HCT116 (cell line): ENCODE results near the gene MRPS33. TPM values are rescaled to one million over a fixed set of nuclear protein-coding genes. Genes with fewer than 3 reads are reported as not detected.

ENCODE experiments used
- ATAC-seq: fragments of 200-7000 bp; cut with Tn5 transposase; 2 replicates; pipeline ENCODE4 v1.9.1; 2020; ENCODE audit warnings: mild to moderate bottlenecking, moderate library complexity
- BruUV-seq: library from RNA; stranded (reverse); fragments of 400-500 nt; replicated peaks from 2 replicates; lab custom pipeline; 2021; lab: Mats Ljungman, UMichigan
- CTCF ChIA-PET: fragments of 300-600 bp; sonication (Branson Sonifier 250); formaldehyde crosslinking; loops from one replicate; lab custom pipeline; 2021; ENCODE audit warnings: antibody characterized with exemption; lab: Charles Lee
- POLR2A ChIA-PET: fragments of 300-600, 350-600 bp; sonication (Branson Sonifier 250); formaldehyde crosslinking; loops from one replicate; lab custom pipeline; 2021; ENCODE audit warnings: antibody characterized with exemption; lab: Charles Lee
- RAD21 ChIA-PET, 2 experiments: fragments of 300-600 bp; sonication (Branson Sonifier 250); formaldehyde crosslinking; loops; one replicate each; lab custom pipeline; 2023; ENCODE audit warnings: low total read pairs in 2 of 2; ENCODE audit not compliant: uncharacterized antibody in 2 of 2, unreplicated experiment in 2 of 2, low non-redundant PET in 1 of 2; lab: Charles Lee
- DNase-seq: peaks from one replicate; pipeline ENCODE4 v3.0.0-alpha.2; 2010; ENCODE audit warnings: low read depth, low spot score
- H2AFZ ChIP-seq: fragments of 200-600 bp; shearing (Covaris generic), sonication (generic); 2 replicates; pipeline ENCODE4 v1.6.1; 2017; ENCODE audit warnings: low read depth, mixed run types, mixed read lengths, antibody characterized with exemption, low read length; ENCODE audit not compliant: poor library complexity, severe bottlenecking
- H3K27ac ChIP-seq: 2 replicates; pipeline ENCODE4 v1.5.1; 2012; ENCODE audit warnings: low read depth, low read length
- H3K27me3 ChIP-seq: fragments of 200-600 bp; sonication (generic); 2 replicates; pipeline ENCODE4 v1.6.1; 2016; ENCODE audit warnings: mixed run types, low read length, mixed read lengths; ENCODE audit not compliant: insufficient read depth
- H3K36me3 ChIP-seq, 2 experiments: fragments of 200-500 bp in 1 of 2; fragments of 200-600 bp in 1 of 2; sonication (Bioruptor generic) in 1 of 2; sonication (generic) in 1 of 2; 2 replicates each; pipeline versions ENCODE4 v1.5.1 to v1.6.1; 2014 to 2016; ENCODE audit warnings: low read length in 2 of 2, inconsistent platforms in 1 of 2, mixed read lengths in 1 of 2, mixed run types in 1 of 2; ENCODE audit not compliant: insufficient read depth in 2 of 2, control insufficient read depth in 1 of 2
- H3K4me1 ChIP-seq, 2 experiments: fragments of 200-600 bp in 1 of 2; sonication (generic) in 1 of 2; 2 replicates each; pipeline versions ENCODE4 v1.5.1 to v1.6.1; 2012 to 2017; ENCODE audit warnings: low read length in 2 of 2, inconsistent platforms in 1 of 2, mild to moderate bottlenecking in 1 of 2, mixed read lengths in 1 of 2, mixed run types in 1 of 2, moderate library complexity in 1 of 2; ENCODE audit not compliant: insufficient read depth in 2 of 2, control insufficient read depth in 1 of 2
- H3K4me2 ChIP-seq: fragments of 200-600 bp; sonication (generic); 2 replicates; pipeline ENCODE4 v1.6.1; 2017; ENCODE audit warnings: mixed run types, low read length, mixed read lengths
- H3K4me3 ChIP-seq, 2 experiments: fragments of 200-600 bp in 1 of 2; sonication (generic) in 1 of 2; replicated peaks in 1 of 2; 2 replicates each; pipeline ENCODE4 v1.5.1; 2011 to 2016; ENCODE audit warnings: low read length in 2 of 2, control low read depth in 1 of 2, low read depth in 1 of 2, mild to moderate bottlenecking in 1 of 2, mixed read lengths in 1 of 2, mixed run types in 1 of 2
- H3K79me2 ChIP-seq: fragments of 200-600 bp; sonication (generic); 2 replicates; pipeline ENCODE4 v1.6.1; 2017; ENCODE audit warnings: mild to moderate bottlenecking, mixed run types, low read length, moderate library complexity, mixed read lengths; ENCODE audit not compliant: insufficient read depth
- H3K9ac ChIP-seq: fragments of 200-600 bp; sonication (generic); 2 replicates; pipeline ENCODE4 v1.6.1; 2016; ENCODE audit warnings: low read length, mixed read lengths
- H3K9me2 ChIP-seq: fragments of 200-600 bp; sonication (generic), shearing (Covaris generic); 2 replicates; pipeline ENCODE4 v1.6.1; 2017; ENCODE audit warnings: mixed run types, mild to moderate bottlenecking, moderate library complexity; ENCODE audit not compliant: insufficient read depth
- H3K9me3 ChIP-seq, 2 experiments: fragments of 200-500 bp in 1 of 2; fragments of 200-600 bp in 1 of 2; sonication (Bioruptor generic) in 1 of 2; sonication (generic) in 1 of 2; 2 replicates each; pipeline ENCODE4 v1.6.1; 2014 to 2017; ENCODE audit warnings: low read length in 2 of 2, mixed read lengths in 2 of 2, inconsistent platforms in 1 of 2, low read depth in 1 of 2, mild to moderate bottlenecking in 1 of 2, mixed run types in 1 of 2, moderate library complexity in 1 of 2; ENCODE audit not compliant: control insufficient read depth in 1 of 2, insufficient read depth in 1 of 2
- H4K20me1 ChIP-seq: fragments of 200-600 bp; sonication (generic), shearing (Covaris generic); 2 replicates; pipeline ENCODE4 v1.6.1; 2017; ENCODE audit warnings: mixed run types, mild to moderate bottlenecking, moderate library complexity; ENCODE audit not compliant: insufficient read depth
- EGR1 ChIP-seq: IDR thresholded peaks from 2 replicates; pipeline ENCODE4 v1.6.1; 2012; ENCODE audit warnings: low read depth
- ELF1 ChIP-seq: IDR thresholded peaks from 2 replicates; pipeline ENCODE4 v1.6.1; 2012; ENCODE audit warnings: low read depth, borderline replicate concordance
- EZH2phosphoT487 ChIP-seq: fragments of 200-600 bp; IDR thresholded peaks from 2 replicates; pipeline ENCODE4 v1.6.1; 2018; ENCODE audit warnings: antibody characterized with exemption, borderline replicate concordance
- POLR2A ChIP-seq: IDR thresholded peaks from 2 replicates; pipeline ENCODE4 v1.7.0; 2011; ENCODE audit warnings: borderline replicate concordance; ENCODE audit not compliant: insufficient read depth, insufficient read length; ENCODE audit errors: extremely low read depth
- POLR2AphosphoS5 ChIP-seq: IDR thresholded peaks from 2 replicates; pipeline ENCODE4 v1.6.1; 2011; ENCODE audit warnings: mild to moderate bottlenecking, low read depth, low read length, moderate library complexity
- RAD21 ChIP-seq: IDR thresholded peaks from 2 replicates; pipeline ENCODE4 v1.6.1; 2012; ENCODE audit warnings: low read depth, mild to moderate bottlenecking
- SP1 ChIP-seq: IDR thresholded peaks from 2 replicates; pipeline ENCODE4 v1.6.1; 2012; ENCODE audit warnings: low read depth
- SRF ChIP-seq: IDR thresholded peaks from 2 replicates; pipeline ENCODE4 v1.6.1; 2012; ENCODE audit warnings: low read depth
- YY1 ChIP-seq: IDR thresholded peaks from 2 replicates; pipeline ENCODE4 v1.6.1; 2011; ENCODE audit warnings: low read length, low read depth, moderate library complexity, mild to moderate bottlenecking; ENCODE audit not compliant: insufficient replicate concordance; ENCODE audit errors: extremely low read depth
- ZFX ChIP-seq: fragments of 450-650 bp; IDR thresholded peaks from 2 replicates; pipeline ENCODE4 v1.6.1; 2017
- ZNF274 ChIP-seq: fragments of 200-500 bp; sonication (Bioruptor generic); IDR thresholded peaks from 2 replicates; pipeline ENCODE4 v1.6.1; 2014; ENCODE audit warnings: mild to moderate bottlenecking, low read depth, low read length, inconsistent platforms
- intact Hi-C: fragments of 100-400 bp; cut with micrococcal nuclease; formaldehyde crosslinking; loops from 2 replicates; pipeline ENCODE4 v1.10.0; 2022
- total RNA-seq: library from RNA; stranded (reverse); gene quantifications from one replicate; pipeline ENCODE4 v1.2.1, GENCODE V29; 2021; ENCODE audit not compliant: unreplicated experiment
- TF ChIP-seq, protein P1 (sequence below): IDR thresholded peaks from 2 replicates; pipeline ENCODE4 v1.6.1; 2012; ENCODE audit warnings: low read depth
- TF ChIP-seq, protein P2 (sequence below): IDR thresholded peaks from 2 replicates; pipeline ENCODE4 v1.6.1; 2012
- TF ChIP-seq, protein P3 (sequence below): IDR thresholded peaks from 2 replicates; pipeline ENCODE4 v1.6.1; 2012
- TF ChIP-seq, protein P4 (sequence below), 3 experiments: fragments of 200-600 bp in 1 of 3; sonication (generic) in 1 of 3; IDR thresholded peaks in 2 of 3; conservative IDR thresholded peaks in 1 of 3; 2 replicates each; pipeline ENCODE4 v1.5.1; 2012 to 2017; ENCODE audit warnings: low read depth in 2 of 3, low read length in 2 of 3, antibody characterized with exemption in 1 of 3, borderline replicate concordance in 1 of 3, control low read depth in 1 of 3, mild to moderate bottlenecking in 1 of 3, mixed read lengths in 1 of 3, mixed run types in 1 of 3, moderate library complexity in 1 of 3; ENCODE audit not compliant: insufficient read depth in 1 of 3

Gene MRPS33
- total RNA-seq, 1 experiment from 2014 or later: 77.3 TPM

DNA sequence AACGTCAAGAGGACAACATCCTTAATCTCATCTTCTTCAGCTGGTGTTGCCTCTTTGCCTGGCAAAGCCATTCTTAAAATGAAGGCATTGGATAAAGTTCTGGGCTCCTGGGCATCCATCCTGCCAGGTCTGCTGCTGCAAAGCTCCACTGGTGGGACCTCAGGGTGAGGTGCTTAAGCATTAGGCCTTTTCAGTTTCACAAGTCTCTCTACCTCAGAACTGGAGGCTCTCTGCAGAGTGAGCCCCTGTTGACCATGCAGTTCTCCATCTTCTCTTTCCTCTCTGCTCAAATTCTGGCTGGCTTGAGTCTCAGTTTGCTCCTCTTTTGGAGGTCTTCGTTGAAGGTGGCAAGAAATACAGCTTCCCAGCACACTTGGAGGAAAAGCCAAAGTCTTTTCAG is 47.3 kb downstream of the MRPS33 start:
- H3K36me3 ChIP-seq: no peaks in the 10 kb centered on the region
- ChIA-PET POLR2A (no interaction called here), RAD21 (no interaction called here)
- no peak for DNase-seq
- intact Hi-C loops: no loop called here
- no peaks in the 10 kb centered on the region for H3K4me1 ChIP-seq
- no peaks in the 10 kb centered on the region for H3K9me3 ChIP-seq
- no peak for ATAC-seq
- no peak overlapping the region for H3K4me2 ChIP-seq
- no peaks in the 10 kb centered on the region for H3K79me2 ChIP-seq
- no peak overlapping the region for H3K4me3 ChIP-seq
- TF ChIP-seq ELF1 (no peak), ZFX (no peak), POLR2AphosphoS5 (no peak), EGR1 (no peak), POLR2A (no peak), YY1 (no peak), ZNF274 (no peak), RAD21 (no peak), EZH2phosphoT487 (no peak), SP1 (no peak), SRF (no peak)
- TF ChIP-seq, protein P1, sequence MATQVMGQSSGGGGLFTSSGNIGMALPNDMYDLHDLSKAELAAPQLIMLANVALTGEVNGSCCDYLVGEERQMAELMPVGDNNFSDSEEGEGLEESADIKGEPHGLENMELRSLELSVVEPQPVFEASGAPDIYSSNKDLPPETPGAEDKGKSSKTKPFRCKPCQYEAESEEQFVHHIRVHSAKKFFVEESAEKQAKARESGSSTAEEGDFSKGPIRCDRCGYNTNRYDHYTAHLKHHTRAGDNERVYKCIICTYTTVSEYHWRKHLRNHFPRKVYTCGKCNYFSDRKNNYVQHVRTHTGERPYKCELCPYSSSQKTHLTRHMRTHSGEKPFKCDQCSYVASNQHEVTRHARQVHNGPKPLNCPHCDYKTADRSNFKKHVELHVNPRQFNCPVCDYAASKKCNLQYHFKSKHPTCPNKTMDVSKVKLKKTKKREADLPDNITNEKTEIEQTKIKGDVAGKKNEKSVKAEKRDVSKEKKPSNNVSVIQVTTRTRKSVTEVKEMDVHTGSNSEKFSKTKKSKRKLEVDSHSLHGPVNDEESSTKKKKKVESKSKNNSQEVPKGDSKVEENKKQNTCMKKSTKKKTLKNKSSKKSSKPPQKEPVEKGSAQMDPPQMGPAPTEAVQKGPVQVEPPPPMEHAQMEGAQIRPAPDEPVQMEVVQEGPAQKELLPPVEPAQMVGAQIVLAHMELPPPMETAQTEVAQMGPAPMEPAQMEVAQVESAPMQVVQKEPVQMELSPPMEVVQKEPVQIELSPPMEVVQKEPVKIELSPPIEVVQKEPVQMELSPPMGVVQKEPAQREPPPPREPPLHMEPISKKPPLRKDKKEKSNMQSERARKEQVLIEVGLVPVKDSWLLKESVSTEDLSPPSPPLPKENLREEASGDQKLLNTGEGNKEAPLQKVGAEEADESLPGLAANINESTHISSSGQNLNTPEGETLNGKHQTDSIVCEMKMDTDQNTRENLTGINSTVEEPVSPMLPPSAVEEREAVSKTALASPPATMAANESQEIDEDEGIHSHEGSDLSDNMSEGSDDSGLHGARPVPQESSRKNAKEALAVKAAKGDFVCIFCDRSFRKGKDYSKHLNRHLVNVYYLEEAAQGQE: no peak
- TF ChIP-seq, protein P2, sequence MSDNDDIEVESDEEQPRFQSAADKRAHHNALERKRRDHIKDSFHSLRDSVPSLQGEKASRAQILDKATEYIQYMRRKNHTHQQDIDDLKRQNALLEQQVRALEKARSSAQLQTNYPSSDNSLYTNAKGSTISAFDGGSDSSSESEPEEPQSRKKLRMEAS: no peak
- TF ChIP-seq, protein P3, sequence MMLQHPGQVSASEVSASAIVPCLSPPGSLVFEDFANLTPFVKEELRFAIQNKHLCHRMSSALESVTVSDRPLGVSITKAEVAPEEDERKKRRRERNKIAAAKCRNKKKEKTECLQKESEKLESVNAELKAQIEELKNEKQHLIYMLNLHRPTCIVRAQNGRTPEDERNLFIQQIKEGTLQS: no peak
- TF ChIP-seq, protein P4, sequence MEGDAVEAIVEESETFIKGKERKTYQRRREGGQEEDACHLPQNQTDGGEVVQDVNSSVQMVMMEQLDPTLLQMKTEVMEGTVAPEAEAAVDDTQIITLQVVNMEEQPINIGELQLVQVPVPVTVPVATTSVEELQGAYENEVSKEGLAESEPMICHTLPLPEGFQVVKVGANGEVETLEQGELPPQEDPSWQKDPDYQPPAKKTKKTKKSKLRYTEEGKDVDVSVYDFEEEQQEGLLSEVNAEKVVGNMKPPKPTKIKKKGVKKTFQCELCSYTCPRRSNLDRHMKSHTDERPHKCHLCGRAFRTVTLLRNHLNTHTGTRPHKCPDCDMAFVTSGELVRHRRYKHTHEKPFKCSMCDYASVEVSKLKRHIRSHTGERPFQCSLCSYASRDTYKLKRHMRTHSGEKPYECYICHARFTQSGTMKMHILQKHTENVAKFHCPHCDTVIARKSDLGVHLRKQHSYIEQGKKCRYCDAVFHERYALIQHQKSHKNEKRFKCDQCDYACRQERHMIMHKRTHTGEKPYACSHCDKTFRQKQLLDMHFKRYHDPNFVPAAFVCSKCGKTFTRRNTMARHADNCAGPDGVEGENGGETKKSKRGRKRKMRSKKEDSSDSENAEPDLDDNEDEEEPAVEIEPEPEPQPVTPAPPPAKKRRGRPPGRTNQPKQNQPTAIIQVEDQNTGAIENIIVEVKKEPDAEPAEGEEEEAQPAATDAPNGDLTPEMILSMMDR (IDR thresholded peaks at IDR 0.05 in 2 of 3, conservative IDR thresholded peaks at IDR 0.05 in 1 of 3; ENCODE audit: borderline replicate concordance in 1 of 3, insufficient read depth in 1 of 3, low read depth in 2 of 3, low read length in 2 of 3): no peak
- TF ChIP-seq, all 23 proteins: peak for 0
- Histone ChIP-seq H3K27me3 (no peaks in the 10 kb centered on the region), H4K20me1 (no peaks in the 10 kb centered on the region; the same call in 1 of the 2 replicates), H2AFZ (no peak overlapping the region), H3K9me2 (no peaks in the 10 kb centered on the region), H3K9ac (no peak overlapping the region), H3K27ac (no peak overlapping the region)
- BruUV-seq: no TSS peak
- CTCF ChIA-PET: no interaction called here
